Natural killer cell treated with Interleukin-12 subunit alpha and Interleukin-12 subunit beta and Interleukin-15 and Interleukin-18, amount 100 ng/mL, for 72 hours (primary cell): ENCODE data around the gene PROCR. TPM values are rescaled to one million over a fixed set of nuclear protein-coding genes. Genes with fewer than 3 reads are reported as not detected.
"Not testable (repeated sequence)": the region's sequence is repeated elsewhere in the genome, so short reads cannot be mapped to it uniquely, and the experiment has no call there.

Experiments
- ATAC-seq, 2 donors: fragments of 150-1000 bp; cut with Tn5 transposase in 1 of 2; sonication (Bioruptor Pico), chemical (Tn5 transposase) in 1 of 2; 2 replicates each; pipeline ENCODE4 v1.10.0; 2021
- DNase-seq: peaks from one replicate; pipeline ENCODE4 v3.0.0; 2022; ENCODE audit warnings: low spot score
- H3K27ac Mint-ChIP-seq, 2 donors: 1 replicate in 1 of 2; 2 replicates in 1 of 2; pipeline ENCODE4 v1.8.0; 2022; ENCODE audit warnings: mixed read lengths in 2 of 2, mild to moderate bottlenecking in 1 of 2, moderate library complexity in 1 of 2
- H3K27me3 Mint-ChIP-seq, 2 donors: 1 replicate in 1 of 2; 2 replicates in 1 of 2; pipeline ENCODE4 v1.8.0; 2022; ENCODE audit warnings: mixed read lengths in 2 of 2
- H3K36me3 Mint-ChIP-seq: one replicate; pipeline ENCODE4 v1.8.0; 2022; ENCODE audit warnings: mixed read lengths
- H3K4me1 Mint-ChIP-seq, 2 donors: 1 replicate in 1 of 2; 2 replicates in 1 of 2; pipeline ENCODE4 v1.8.0; 2022; ENCODE audit warnings: low read depth in 2 of 2, mixed read lengths in 2 of 2, mild to moderate bottlenecking in 1 of 2
- H3K4me3 Mint-ChIP-seq: one replicate; pipeline ENCODE4 v1.8.0; 2022; ENCODE audit warnings: mixed read lengths
- H3K9me3 Mint-ChIP-seq: 2 replicates; pipeline ENCODE4 v1.8.0; 2022; ENCODE audit warnings: mixed read lengths
- total RNA-seq, 2 donors: library from RNA; stranded (reverse); gene quantifications; one replicate each; pipeline ENCODE4 v1.2.3, GENCODE V29; 2022

Gene PROCR
- total RNA-seq, 2 donors from 2014 or later, result 0.53 to 2.5 TPM

DNA sequence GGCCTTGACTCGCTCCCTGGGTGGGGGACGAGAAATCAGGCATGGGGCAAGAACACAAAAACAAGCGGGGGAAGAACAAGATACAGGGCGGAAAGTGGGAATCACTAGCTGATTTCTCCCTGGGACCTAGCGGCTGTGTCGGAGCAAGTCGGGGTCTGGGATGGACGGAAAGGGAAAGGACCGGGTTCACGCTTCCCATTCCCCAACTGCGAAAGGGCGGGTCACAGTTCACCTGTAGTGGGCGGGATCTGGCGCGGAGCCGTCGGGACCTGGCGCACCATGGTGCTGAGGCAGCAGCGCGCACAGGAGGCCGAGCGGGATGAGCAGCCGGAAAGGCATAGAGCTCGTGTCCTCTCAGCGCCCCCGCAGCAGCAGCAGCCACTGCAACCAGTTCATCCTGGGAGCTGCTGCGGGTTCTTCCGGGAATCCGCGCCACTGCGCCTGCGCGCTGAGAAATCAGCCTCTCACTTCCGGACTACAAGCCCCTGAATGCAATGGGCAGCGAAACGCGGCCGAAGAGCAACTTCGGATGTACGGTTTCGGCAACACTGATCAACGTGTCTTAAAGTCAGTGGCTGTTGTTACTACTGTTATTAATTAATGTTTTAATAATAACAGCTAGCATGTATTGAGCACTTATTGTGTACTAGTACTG, 24.8 kb upstream of the PROCR start, which contains the start of gene EDEM2:
EDEM2 (minus strand) TSS at position 417 of the 655 bp plus-strand sequence; CDS start at position 339, 78 bp downstream.
- H3K9me3 Mint-ChIP-seq, result no peaks in the 10 kb centered on the region
- peak; percentile 95 to 97 for ATAC-seq

DNA sequence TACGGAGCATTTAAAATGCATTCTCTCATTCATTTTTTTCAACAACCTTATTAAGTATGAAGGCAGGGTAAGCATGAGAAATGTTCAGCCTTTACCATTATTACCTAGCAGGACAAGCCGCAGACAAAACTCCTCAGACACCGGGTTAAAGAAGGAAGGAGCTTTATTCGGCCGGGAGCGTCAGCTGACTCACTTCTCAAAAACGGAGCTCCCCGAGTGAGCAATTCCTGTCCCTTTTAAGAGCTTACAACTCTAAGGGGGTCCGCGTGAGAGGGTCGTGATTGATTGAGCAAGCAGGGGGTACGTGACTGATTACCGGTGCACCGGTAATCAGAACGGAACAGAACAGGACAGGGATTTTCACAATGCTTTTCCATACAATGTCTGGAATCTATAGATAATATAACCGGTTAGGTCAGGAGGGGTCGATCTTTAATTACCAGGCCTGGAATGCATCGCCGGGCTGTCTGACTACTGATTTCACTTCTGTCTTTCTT, 24.2 kb upstream of the PROCR start:
- DNase-seq, result peak; percentile 64
- ATAC-seq, result peak; percentile 29 to 39

More for the DNA sequence above, 24.8 kb upstream of the PROCR start, which contains the start of gene EDEM2:
- H3K36me3 Mint-ChIP-seq, result peaks cover 3% of the 10 kb centered on the region
- H3K4me3 Mint-ChIP-seq, result peak within 1 kb of the TSS; percentile 93
- peak within 1 kb of the TSS; percentile 98 to 100 for H3K27ac Mint-ChIP-seq
- no peaks in the 10 kb centered on the region for H3K27me3 Mint-ChIP-seq
- peaks cover 36 to 42% of the 10 kb centered on the region in 2 donors for H3K4me1 Mint-ChIP-seq
- peak; percentile 98 for DNase-seq

GRCh38 chr20:35150846-35151579, 20.9 kb upstream of the PROCR start:
- no peaks in the 10 kb centered on the region for H3K36me3 Mint-ChIP-seq
- ATAC-seq, result no peak
- no peaks in the 10 kb centered on the region for H3K9me3 Mint-ChIP-seq
- no peak for DNase-seq
- no peak overlapping the region for H3K4me3 Mint-ChIP-seq
- H3K27me3 Mint-ChIP-seq, result no peaks in the 10 kb centered on the region
- no peak overlapping the region for H3K27ac Mint-ChIP-seq
- peaks cover 18 to 28% of the 10 kb centered on the region in 2 donors for H3K4me1 Mint-ChIP-seq

More for the DNA sequence above, 24.2 kb upstream of the PROCR start:
- Mint-ChIP-seq H3K4me1 (peaks cover 33 to 42% of the 10 kb centered on the region in 2 donors), H3K4me3 (peak overlapping the region; percentile 93), H3K27ac (peak overlapping the region; percentile 98 to 100)
- not testable (repeated sequence) for H3K9me3 Mint-ChIP-seq, H3K36me3 Mint-ChIP-seq, H3K27me3 Mint-ChIP-seq

DNA sequence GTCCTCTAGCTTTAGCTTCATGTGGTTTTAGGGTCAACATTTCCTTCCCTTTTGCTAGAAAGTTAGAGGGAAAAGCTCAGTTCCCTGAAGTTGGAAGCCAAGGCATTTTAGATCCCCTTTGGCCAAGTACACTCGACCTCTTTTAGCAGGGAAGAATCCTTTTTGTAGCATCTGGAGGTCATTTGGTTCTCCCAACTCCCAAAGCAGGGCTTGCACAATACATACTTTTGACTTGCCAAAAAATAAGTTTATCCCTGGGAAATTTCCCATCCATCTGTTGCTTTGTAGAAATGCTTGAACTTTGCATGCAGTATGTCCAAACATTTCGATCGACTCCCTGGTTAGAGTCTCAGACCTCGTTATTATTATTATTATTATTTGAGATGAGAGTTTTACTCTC, 20.1 kb upstream of the PROCR start:
- Mint-ChIP-seq H3K4me1 (peaks cover 14 to 21% of the 10 kb centered on the region in 2 donors), H3K9me3 (no peaks in the 10 kb centered on the region), H3K27ac (no peak overlapping the region), H3K27me3 (no peaks in the 10 kb centered on the region), H3K4me3 (no peak overlapping the region), H3K36me3 (no peaks in the 10 kb centered on the region)
- DNase-seq, result no peak
- no peak for ATAC-seq

DNA sequence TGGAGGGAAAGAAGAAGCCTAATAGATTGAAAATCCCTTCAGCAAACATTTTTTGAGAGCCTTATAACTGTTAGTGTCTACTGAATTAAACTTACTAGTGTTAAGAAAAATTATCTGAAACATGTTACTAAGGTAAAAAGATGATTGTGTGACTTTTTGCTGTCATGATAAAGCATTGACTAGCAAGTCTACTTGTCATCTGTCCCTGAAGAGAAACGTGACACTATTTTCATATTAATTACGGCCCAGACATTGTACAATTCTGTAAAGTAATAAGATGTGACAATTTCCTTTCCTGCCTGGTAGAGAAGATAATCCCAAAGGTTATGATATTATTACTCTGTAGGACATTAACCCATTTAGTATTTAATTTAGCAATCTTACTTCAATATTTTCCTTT, 15.9 kb upstream of the PROCR start:
- Mint-ChIP-seq H3K27ac (no peak overlapping the region), H3K9me3 (no peaks in the 10 kb centered on the region)

DNA sequence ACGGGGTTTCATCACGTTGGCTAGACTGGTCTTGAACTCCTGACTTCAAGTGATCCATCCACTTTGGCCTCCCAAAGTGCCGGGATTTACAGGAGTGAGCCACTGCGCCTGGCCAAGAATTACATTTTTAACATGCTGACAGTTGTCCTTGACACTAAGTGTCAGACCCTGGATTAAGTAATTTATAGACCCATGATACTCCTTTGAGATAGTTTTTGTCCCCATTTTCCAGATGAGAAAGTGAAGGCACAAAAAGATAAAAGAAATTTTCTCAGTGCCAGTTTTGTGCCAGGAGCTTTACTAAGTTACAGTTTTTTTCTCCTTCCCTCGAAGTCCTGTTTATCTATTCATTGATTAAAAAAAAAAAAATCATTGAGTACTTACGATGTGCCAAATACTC, 14.9 kb upstream of the PROCR start:
- ATAC-seq, result no peak
- peaks cover 0 to 11% of the 10 kb centered on the region in 2 donors for H3K4me1 Mint-ChIP-seq
- H3K27me3 Mint-ChIP-seq, result no peaks in the 10 kb centered on the region
- no peaks in the 10 kb centered on the region for H3K9me3 Mint-ChIP-seq
- H3K4me3 Mint-ChIP-seq, result no peak overlapping the region
- DNase-seq, result no peak
- H3K36me3 Mint-ChIP-seq, result no peaks in the 10 kb centered on the region
- H3K27ac Mint-ChIP-seq, result no peak overlapping the region

More for the DNA sequence above, 15.9 kb upstream of the PROCR start:
- Mint-ChIP-seq H3K36me3 (no peaks in the 10 kb centered on the region), H3K4me1 (peaks cover 0 to 5% of the 10 kb centered on the region in 2 donors), H3K27me3 (no peaks in the 10 kb centered on the region), H3K4me3 (no peak overlapping the region)
- ATAC-seq (no peak), DNase-seq (no peak)

- peak overlapping the region; percentile 4 for H3K4me3 Mint-ChIP-seq
- H3K27me3 Mint-ChIP-seq, DNase-seq, H3K9me3 Mint-ChIP-seq, H3K36me3 Mint-ChIP-seq, ATAC-seq: not testable (repeated sequence)
- peak overlapping the region in 1 of 2 donors; percentile 63 for H3K27ac Mint-ChIP-seq
- peaks cover 8 to 17% of the 10 kb centered on the region in 2 donors for H3K4me1 Mint-ChIP-seq
Measured at GRCh38 chr20:35160341-35160740, 11.5 kb upstream of the PROCR start.

DNA sequence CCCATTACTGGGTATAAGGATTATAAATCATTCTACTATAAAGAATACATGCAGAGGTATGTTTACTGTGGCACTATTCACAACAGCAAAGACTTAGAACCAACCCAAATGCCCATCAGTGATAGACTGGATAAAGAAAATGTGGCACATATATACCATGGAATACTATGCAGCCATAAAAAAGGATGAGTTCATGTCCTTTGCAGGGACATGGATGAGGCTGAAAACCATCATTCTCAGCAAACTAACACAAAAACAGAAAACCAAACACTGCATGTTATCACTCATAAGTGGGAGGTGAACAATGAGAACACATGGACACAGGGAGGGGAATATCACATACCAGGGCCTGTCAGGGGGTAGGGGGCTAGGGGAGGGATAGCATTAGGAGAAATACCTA, 7.3 kb upstream of the PROCR start:
- not testable (repeated sequence) for H3K27ac Mint-ChIP-seq, H3K27me3 Mint-ChIP-seq, H3K4me3 Mint-ChIP-seq, H3K9me3 Mint-ChIP-seq, ATAC-seq, H3K36me3 Mint-ChIP-seq, DNase-seq
- peaks cover 8 to 17% of the 10 kb centered on the region in 2 donors for H3K4me1 Mint-ChIP-seq

- Mint-ChIP-seq H3K9me3 (no peaks in the 10 kb centered on the region), H3K4me3 (no peak overlapping the region), H3K4me1 (peaks cover 8 to 16% of the 10 kb centered on the region in 2 donors), H3K27me3 (no peaks in the 10 kb centered on the region), H3K27ac (no peak overlapping the region), H3K36me3 (no peaks in the 10 kb centered on the region)
- DNase-seq (no peak), ATAC-seq (no peak)
Measured at GRCh38 chr20:35165221-35166185, 6.4 kb upstream of the PROCR start.

DNA sequence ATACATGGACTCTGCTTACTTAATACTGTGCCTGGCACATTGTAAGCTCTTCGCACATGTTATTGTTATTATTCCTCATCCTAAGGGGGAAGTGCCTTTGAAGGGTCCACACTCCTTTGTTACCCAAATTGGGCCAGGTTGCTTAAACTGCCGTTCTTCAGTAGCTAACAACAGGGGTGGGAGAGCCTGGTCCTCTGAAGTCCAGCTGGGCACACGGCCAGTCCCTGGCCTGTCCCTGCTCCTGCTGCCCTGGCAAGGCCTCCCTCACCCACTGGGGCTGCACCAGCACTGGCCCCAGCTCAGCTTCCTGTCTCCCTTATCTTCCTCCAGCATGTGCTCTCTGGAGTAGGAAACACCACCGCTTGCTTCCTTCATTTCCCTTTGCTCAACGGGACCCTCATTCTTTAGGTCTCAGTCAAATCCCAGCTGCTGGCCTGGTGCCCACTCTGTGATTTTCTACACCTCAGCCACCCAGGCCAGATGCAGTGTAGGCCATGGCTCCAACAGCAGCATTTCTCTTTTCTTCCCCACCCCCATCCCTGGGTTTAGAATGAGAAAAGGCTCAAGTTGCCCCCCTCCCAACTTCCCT, 5.5 kb upstream of the PROCR start:
- H3K4me1 Mint-ChIP-seq, result peaks cover 10 to 11% of the 10 kb centered on the region in 2 donors
- H3K27me3 Mint-ChIP-seq, result no peaks in the 10 kb centered on the region
- DNase-seq (no peak), ATAC-seq (no peak)
- no peak overlapping the region for H3K4me3 Mint-ChIP-seq
- H3K36me3 Mint-ChIP-seq, result no peaks in the 10 kb centered on the region
- H3K9me3 Mint-ChIP-seq, result no peaks in the 10 kb centered on the region
- H3K27ac Mint-ChIP-seq, result no peak overlapping the region

- H3K36me3 Mint-ChIP-seq, result no peaks in the 10 kb centered on the region
- H3K4me3 Mint-ChIP-seq, result no peak overlapping the region
- H3K9me3 Mint-ChIP-seq, result no peaks in the 10 kb centered on the region
- no peak for ATAC-seq
- H3K4me1 Mint-ChIP-seq, result peaks cover 16 to 17% of the 10 kb centered on the region in 2 donors
- H3K27ac Mint-ChIP-seq, result no peak overlapping the region
- no peaks in the 10 kb centered on the region for H3K27me3 Mint-ChIP-seq
- DNase-seq, result no peak
Measured at GRCh38 chr20:35167787-35168186, 4.1 kb upstream of the PROCR start.

DNA sequence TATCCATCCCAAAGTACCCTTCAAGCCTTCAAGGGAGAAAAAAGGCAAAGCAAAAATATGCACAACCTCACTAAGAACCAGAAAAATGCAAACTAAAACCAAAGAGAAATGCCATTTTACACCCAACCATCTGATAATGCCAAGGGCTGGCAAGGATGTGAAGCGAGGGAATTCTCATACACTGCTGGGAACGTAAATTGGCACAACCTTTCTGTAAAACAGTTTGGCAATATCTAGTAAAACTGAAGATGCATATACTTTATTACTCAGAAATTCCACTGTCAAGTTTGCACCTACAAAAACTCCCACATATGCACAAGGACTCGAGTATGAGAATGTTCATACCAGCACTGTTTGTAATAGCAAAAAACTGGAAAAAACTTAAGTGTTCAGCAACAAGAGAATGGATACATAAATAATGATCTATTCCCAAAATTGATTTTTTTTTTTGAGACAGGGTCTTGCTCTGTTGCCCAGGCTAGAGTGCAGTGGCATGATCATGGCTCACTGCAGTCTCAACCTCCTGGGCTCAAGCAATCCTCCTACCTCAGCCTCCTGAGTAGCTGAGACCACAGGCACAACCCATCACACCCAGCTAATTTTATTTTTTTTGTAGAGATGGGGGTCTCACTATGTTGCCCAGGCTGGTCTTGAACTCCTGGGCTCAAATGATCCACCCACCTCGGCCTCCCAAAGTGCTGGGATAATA, 3.0 kb upstream of the PROCR start:
- H3K4me3 Mint-ChIP-seq, H3K36me3 Mint-ChIP-seq, ATAC-seq, H3K27ac Mint-ChIP-seq, H3K27me3 Mint-ChIP-seq, DNase-seq, H3K9me3 Mint-ChIP-seq: not testable (repeated sequence)
- H3K4me1 Mint-ChIP-seq, result peaks cover 17 to 19% of the 10 kb centered on the region in 2 donors
